ENCODE measurements around the gene MIS18BP1.

DNA sequence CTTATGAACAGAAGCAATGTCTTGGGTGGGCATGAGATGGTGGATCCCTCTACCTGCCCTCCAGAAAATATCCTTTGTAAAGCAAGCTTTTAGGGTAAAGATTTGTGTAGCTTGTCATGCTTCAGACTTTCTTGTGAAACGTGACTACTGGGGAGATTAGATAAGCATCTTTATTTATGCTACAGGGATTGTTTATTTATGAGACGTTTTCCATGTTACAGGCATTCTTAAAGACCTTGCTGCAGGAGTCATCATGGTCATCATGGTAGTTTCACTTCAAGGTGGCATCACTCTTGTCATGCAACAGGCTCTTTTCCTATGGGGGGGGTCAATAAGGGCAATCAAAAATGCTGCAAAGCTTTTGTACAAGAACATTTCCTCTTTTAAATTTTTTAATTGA lies 8.2 kb upstream of the MIS18BP1 start:
- no peak for TF ChIP-seq NFRKB (IDR thresholded peaks at IDR 0.05)
- TF ChIP-seq TARDBP (IDR thresholded peaks at IDR 0.05): no peak
- no peak for TF ChIP-seq SP1 (IDR thresholded peaks at IDR 0.05)
- TF ChIP-seq BHLHE40 (IDR thresholded peaks at IDR 0.05; ENCODE audit: borderline replicate concordance): no peak
- TF ChIP-seq FOXA1 (IDR thresholded peaks at IDR 0.05): no peak
- TF ChIP-seq, protein P1, sequence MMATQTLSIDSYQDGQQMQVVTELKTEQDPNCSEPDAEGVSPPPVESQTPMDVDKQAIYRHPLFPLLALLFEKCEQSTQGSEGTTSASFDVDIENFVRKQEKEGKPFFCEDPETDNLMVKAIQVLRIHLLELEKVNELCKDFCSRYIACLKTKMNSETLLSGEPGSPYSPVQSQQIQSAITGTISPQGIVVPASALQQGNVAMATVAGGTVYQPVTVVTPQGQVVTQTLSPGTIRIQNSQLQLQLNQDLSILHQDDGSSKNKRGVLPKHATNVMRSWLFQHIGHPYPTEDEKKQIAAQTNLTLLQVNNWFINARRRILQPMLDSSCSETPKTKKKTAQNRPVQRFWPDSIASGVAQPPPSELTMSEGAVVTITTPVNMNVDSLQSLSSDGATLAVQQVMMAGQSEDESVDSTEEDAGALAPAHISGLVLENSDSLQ (IDR thresholded peaks at IDR 0.05): no peak
- TF ChIP-seq LEF1 (IDR thresholded peaks at IDR 0.05; ENCODE audit: borderline replicate concordance): no peak
- no peak for TF ChIP-seq FOXK2 (IDR thresholded peaks at IDR 0.05)
- TF ChIP-seq FOXM1 (IDR thresholded peaks at IDR 0.05; ENCODE audit: borderline replicate concordance): no peak
- no peak for TF ChIP-seq ELF4 (IDR thresholded peaks at IDR 0.05)
- no peak for TF ChIP-seq ZNF384 (IDR thresholded peaks at IDR 0.05)
- no peak for TF ChIP-seq ARNT (IDR thresholded peaks at IDR 0.05)
- TF ChIP-seq HDGF (IDR thresholded peaks at IDR 0.05; ENCODE audit: borderline replicate concordance): no peak
